Measurements from ENCODE around the gene SRRD. TPM values are rescaled to one million over a fixed set of nuclear protein-coding genes. Genes with fewer than 3 reads are reported as not detected.

Gene SRRD
- total and polyA plus RNA-seq, 2 of the 13 experiments (the other 11 are each of a cell fraction or from before 2014, with no cell fraction given) = 22.8 to 36.6 TPM

DNA sequence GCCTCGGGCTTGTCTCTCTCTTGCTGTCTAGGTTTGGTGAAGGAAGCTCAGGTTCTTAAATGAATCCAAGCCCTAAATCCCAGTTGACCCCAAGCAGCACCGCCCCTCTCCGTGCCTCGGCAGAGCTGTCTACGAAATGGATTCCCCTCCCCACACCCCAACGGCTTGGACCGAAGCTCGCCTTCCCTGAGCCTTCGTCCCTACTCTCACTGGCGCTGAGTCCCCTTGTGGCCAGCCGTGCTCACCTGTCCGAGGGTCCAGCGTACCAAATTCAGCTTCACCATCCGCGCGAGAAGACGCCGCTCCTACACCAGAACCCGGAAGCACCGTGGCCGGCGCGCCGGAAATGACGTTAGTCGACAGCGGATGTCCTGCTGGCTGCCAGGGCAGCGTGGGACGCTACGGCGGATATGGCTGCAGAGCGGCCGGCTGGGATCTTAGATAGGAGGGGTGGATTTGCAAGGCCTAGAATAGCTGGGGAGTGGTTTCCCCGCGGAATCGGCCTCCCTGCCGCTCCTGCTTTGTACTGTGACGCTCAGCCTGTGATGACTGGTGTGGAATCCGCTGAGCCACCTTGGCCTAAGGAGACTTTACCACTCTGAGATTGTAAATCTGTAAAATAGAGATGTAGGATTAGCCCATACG, 28.6 kb downstream of the SRRD start, which contains the start of gene TFIP11 (continued):
- TF ChIP-seq, protein P1, sequence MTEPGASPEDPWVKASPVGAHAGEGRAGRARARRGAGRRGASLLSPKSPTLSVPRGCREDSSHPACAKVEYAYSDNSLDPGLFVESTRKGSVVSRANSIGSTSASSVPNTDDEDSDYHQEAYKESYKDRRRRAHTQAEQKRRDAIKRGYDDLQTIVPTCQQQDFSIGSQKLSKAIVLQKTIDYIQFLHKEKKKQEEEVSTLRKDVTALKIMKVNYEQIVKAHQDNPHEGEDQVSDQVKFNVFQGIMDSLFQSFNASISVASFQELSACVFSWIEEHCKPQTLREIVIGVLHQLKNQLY (CRISPR knock-in tag; IDR thresholded peaks at IDR 0.05) = no peak
- peak; percentile 98 for TF ChIP-seq CREM (IDR thresholded peaks at IDR 0.05)
- peak; percentile 84 for TF ChIP-seq CREM (CRISPR knock-in tag; IDR thresholded peaks at IDR 0.05)
- TF ChIP-seq ZNF570 (CRISPR knock-in tag; IDR thresholded peaks at IDR 0.05; ENCODE audit: borderline replicate concordance) = no peak
- peak; percentile 74; the same call in 1 of the 2 replicates for TF ChIP-seq ZNF605 (CRISPR knock-in tag; IDR thresholded peaks at IDR 0.05)
- TF ChIP-seq NFE2L2 (IDR thresholded peaks at IDR 0.05; ENCODE audit: low read length) = no peak
- peak; percentile 45; the same call in 1 of the 2 replicates for TF ChIP-seq RXRB (CRISPR knock-in tag; IDR thresholded peaks at IDR 0.05; ENCODE audit: borderline replicate concordance)
- TF ChIP-seq, protein P2, sequence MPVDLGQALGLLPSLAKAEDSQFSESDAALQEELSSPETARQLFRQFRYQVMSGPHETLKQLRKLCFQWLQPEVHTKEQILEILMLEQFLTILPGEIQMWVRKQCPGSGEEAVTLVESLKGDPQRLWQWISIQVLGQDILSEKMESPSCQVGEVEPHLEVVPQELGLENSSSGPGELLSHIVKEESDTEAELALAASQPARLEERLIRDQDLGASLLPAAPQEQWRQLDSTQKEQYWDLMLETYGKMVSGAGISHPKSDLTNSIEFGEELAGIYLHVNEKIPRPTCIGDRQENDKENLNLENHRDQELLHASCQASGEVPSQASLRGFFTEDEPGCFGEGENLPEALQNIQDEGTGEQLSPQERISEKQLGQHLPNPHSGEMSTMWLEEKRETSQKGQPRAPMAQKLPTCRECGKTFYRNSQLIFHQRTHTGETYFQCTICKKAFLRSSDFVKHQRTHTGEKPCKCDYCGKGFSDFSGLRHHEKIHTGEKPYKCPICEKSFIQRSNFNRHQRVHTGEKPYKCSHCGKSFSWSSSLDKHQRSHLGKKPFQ (CRISPR knock-in tag; IDR thresholded peaks at IDR 0.05; ENCODE audit: insufficient replicate concordance) = no peak
- peak; percentile 21; the same call in 1 of the 2 replicates for TF ChIP-seq ZNF12 (CRISPR knock-in tag; IDR thresholded peaks at IDR 0.05)
- peak; percentile 53 for TF ChIP-seq HNF4A (CRISPR knock-in tag; IDR thresholded peaks at IDR 0.05)
- TF ChIP-seq RFXAP (CRISPR knock-in tag; IDR thresholded peaks at IDR 0.05; ENCODE audit: borderline replicate concordance) = peak; percentile 67; the same call in 1 of the 2 replicates
- TF ChIP-seq, protein P3, sequence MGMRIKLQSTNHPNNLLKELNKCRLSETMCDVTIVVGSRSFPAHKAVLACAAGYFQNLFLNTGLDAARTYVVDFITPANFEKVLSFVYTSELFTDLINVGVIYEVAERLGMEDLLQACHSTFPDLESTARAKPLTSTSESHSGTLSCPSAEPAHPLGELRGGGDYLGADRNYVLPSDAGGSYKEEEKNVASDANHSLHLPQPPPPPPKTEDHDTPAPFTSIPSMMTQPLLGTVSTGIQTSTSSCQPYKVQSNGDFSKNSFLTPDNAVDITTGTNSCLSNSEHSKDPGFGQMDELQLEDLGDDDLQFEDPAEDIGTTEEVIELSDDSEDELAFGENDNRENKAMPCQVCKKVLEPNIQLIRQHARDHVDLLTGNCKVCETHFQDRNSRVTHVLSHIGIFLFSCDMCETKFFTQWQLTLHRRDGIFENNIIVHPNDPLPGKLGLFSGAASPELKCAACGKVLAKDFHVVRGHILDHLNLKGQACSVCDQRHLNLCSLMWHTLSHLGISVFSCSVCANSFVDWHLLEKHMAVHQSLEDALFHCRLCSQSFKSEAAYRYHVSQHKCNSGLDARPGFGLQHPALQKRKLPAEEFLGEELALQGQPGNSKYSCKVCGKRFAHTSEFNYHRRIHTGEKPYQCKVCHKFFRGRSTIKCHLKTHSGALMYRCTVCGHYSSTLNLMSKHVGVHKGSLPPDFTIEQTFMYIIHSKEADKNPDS (CRISPR knock-in tag; IDR thresholded peaks at IDR 0.05) = no peak
- TF ChIP-seq ISL2 (CRISPR knock-in tag; IDR thresholded peaks at IDR 0.05) = peak; percentile 47; the same call in 1 of the 2 replicates
- TF ChIP-seq, protein P4, sequence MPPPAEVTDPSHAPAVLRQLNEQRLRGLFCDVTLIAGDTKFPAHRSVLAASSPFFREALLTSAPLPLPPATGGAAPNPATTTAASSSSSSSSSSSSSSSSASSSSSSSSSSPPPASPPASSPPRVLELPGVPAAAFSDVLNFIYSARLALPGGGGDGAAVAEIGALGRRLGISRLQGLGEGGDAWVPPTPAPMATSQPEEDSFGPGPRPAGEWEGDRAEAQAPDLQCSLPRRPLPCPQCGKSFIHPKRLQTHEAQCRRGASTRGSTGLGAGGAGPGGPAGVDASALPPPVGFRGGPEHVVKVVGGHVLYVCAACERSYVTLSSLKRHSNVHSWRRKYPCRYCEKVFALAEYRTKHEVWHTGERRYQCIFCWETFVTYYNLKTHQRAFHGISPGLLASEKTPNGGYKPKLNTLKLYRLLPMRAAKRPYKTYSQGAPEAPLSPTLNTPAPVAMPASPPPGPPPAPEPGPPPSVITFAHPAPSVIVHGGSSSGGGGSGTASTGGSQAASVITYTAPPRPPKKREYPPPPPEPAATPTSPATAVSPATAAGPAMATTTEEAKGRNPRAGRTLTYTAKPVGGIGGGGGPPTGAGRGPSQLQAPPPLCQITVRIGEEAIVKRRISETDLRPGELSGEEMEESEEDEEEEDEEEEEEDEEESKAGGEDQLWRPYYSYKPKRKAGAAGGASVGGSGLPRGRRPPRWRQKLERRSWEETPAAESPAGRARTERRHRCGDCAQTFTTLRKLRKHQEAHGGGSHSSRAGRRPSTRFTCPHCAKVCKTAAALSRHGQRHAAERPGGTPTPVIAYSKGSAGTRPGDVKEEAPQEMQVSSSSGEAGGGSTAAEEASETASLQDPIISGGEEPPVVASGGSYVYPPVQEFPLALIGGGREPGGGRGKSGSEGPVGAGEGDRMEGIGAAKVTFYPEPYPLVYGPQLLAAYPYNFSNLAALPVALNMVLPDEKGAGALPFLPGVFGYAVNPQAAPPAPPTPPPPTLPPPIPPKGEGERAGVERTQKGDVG (CRISPR knock-in tag; IDR thresholded peaks at IDR 0.05; ENCODE audit: borderline replicate concordance) = peak; percentile 54; the same call in 1 of the 2 replicates
- TF ChIP-seq POLR2AphosphoS5 (IDR thresholded peaks at IDR 0.05; ENCODE audit: low read depth, low read length) = peak; percentile 89
- TF ChIP-seq SSRP1 (CRISPR knock-in tag; IDR thresholded peaks at IDR 0.05) = no peak
- TF ChIP-seq CBFB (CRISPR knock-in tag; IDR thresholded peaks at IDR 0.05) = no peak
- peak; percentile 77 for TF ChIP-seq HCFC1 (IDR thresholded peaks at IDR 0.05; ENCODE audit: low read depth, low read length)
- no peak for TF ChIP-seq ZNF776 (CRISPR knock-in tag; IDR thresholded peaks at IDR 0.05)
- TF ChIP-seq, protein P5, sequence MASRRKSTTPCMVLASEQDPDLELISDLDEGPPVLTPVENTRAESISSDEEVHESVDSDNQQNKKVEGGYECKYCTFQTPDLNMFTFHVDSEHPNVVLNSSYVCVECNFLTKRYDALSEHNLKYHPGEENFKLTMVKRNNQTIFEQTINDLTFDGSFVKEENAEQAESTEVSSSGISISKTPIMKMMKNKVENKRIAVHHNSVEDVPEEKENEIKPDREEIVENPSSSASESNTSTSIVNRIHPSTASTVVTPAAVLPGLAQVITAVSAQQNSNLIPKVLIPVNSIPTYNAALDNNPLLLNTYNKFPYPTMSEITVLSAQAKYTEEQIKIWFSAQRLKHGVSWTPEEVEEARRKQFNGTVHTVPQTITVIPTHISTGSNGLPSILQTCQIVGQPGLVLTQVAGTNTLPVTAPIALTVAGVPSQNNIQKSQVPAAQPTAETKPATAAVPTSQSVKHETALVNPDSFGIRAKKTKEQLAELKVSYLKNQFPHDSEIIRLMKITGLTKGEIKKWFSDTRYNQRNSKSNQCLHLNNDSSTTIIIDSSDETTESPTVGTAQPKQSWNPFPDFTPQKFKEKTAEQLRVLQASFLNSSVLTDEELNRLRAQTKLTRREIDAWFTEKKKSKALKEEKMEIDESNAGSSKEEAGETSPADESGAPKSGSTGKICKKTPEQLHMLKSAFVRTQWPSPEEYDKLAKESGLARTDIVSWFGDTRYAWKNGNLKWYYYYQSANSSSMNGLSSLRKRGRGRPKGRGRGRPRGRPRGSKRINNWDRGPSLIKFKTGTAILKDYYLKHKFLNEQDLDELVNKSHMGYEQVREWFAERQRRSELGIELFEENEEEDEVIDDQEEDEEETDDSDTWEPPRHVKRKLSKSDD (CRISPR knock-in tag; IDR thresholded peaks at IDR 0.05; ENCODE audit: low read depth) = peak; percentile 85
